SHP77 treated with DMSO at 0.1 percent for 48 hours (cell line): ENCODE measurements around the gene SHISA2.
A peak's percentile ranks its signal among the peaks of the same experiment; 100 is the strongest.
"Not testable (repeated sequence)": the region's sequence is repeated elsewhere in the genome, so short reads cannot be mapped to it uniquely, and the experiment has no call there.

Experiments
- DNase-seq: peaks from one replicate; lab custom pipeline; 2025; lab: John Stamatoyannopoulos, UW

The SHISA2 gene

GRCh38 chr13:26051657-26052311, at the start of gene SHISA2:
SHISA2 (minus strand) TSS chr13:26052016; CDS start chr13:26050975, 1,041 bp downstream.
- peak; percentile 48 for DNase-seq

- DNase-seq, result no peak
Measured at GRCh38 chr13:26095846-26096610, 44.2 kb upstream of the SHISA2 start.

- no peak for DNase-seq
Measured at GRCh38 chr13:26095338-26095737, 43.5 kb upstream of the SHISA2 start.

- not testable (repeated sequence) for DNase-seq
Measured at GRCh38 chr13:26076821-26077220, 25.0 kb upstream of the SHISA2 start.

- DNase-seq, result no peak
Measured at GRCh38 chr13:26075498-26075897, 23.7 kb upstream of the SHISA2 start.

GRCh38 chr13:26074706-26075105, 22.9 kb upstream of the SHISA2 start:
- no peak for DNase-seq

GRCh38 chr13:26072335-26072734, 20.5 kb upstream of the SHISA2 start:
- DNase-seq, result not testable (repeated sequence)

GRCh38 chr13:26071691-26072090, 19.9 kb upstream of the SHISA2 start:
- no peak for DNase-seq

GRCh38 chr13:26069642-26070041, 17.8 kb upstream of the SHISA2 start:
- not testable (repeated sequence) for DNase-seq

GRCh38 chr13:26068372-26068771, 16.6 kb upstream of the SHISA2 start:
- not testable (repeated sequence) for DNase-seq

- DNase-seq, result no peak
Measured at GRCh38 chr13:26067601-26068000, 15.8 kb upstream of the SHISA2 start.

- DNase-seq, result not testable (repeated sequence)
Measured at GRCh38 chr13:26066492-26066891, 14.7 kb upstream of the SHISA2 start.

GRCh38 chr13:26062853-26063444, 11.1 kb upstream of the SHISA2 start:
- DNase-seq, result no peak

GRCh38 chr13:26061947-26062346, 10.1 kb upstream of the SHISA2 start:
- DNase-seq, result no peak

GRCh38 chr13:26061256-26061655, 9.4 kb upstream of the SHISA2 start:
- no peak for DNase-seq

GRCh38 chr13:26060357-26060756, 8.5 kb upstream of the SHISA2 start:
- no peak for DNase-seq

- DNase-seq, result no peak
Measured at GRCh38 chr13:26058704-26059103, 6.9 kb upstream of the SHISA2 start.

GRCh38 chr13:26054896-26055295, 3.1 kb upstream of the SHISA2 start:
- DNase-seq, result no peak

GRCh38 chr13:26053418-26053980, 1.7 kb upstream of the SHISA2 start:
- DNase-seq, result no peak

GRCh38 chr13:26052337-26052736, 521 bp upstream of the SHISA2 start:
- DNase-seq, result no peak

GRCh38 chr13:26051231-26051656, 572 bp downstream of the SHISA2 start:
- no peak for DNase-seq

- no peak for DNase-seq
Measured at GRCh38 chr13:26050568-26051230, 1.1 kb downstream of the SHISA2 start.
